NCI-H82 (cell line): ENCODE measurements around the gene CTBP2.

ENCODE experiments used
- DNase-seq: peaks from one replicate; lab custom pipeline; 2025; lab: John Stamatoyannopoulos, UW

The CTBP2 gene

DNA sequence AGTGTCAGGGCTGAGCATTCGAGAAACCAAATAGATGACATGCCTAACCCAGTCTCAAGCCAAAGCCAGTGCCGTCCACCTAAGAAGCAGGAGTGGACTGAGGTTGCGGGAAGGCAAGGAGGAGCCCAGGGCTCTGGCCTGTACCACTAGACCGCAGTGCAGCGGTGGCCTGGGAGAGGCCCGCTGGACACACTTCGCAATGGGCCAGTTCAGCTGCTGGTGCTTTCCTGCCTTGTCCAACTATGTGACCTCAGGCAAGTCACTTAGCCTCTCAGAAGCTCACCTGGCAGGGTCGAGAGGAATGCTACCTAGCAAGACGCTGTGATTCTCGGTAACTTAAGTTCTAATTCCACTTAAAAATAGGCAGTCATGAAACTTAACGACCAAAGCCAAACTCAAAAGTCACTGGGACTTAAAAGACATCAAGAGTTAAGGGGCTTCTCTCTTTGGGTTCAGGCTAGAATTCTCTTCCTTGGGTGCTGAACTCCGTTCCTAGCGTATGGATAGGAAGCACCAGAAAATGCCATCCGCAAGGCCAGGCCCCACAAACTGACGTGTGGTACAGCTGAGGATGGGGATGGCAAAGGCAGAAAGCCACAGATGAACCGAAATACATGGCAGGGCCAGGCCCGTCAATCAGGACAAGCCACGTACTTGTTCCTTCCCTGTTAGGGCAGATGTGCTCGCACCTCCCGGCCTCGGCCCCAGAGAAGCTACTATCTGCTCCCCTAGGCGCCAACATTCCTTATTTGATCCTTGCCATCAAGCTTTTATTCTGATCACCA, 34.2 kb downstream of the CTBP2 start:
- DNase-seq = no peak

DNA sequence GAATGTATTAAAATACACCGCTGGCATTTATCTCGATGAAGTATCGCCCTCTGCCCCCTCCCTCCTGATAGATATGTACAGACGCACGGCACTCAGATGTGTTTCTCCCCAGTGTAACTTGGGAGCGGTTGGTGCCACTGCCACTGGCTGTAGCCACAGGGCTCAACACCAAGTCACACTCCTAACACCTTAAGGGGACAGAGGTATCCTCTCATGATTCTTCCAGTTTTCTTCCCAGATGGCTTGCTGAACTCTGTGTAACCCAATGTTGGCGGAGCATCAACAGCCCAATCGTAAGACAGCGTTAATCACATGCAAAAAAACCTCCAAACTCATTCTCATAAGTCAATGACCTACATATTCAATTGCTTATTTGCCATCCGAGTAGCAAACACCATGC, 35.5 kb downstream of the CTBP2 start:
- DNase-seq = no peak

DNA sequence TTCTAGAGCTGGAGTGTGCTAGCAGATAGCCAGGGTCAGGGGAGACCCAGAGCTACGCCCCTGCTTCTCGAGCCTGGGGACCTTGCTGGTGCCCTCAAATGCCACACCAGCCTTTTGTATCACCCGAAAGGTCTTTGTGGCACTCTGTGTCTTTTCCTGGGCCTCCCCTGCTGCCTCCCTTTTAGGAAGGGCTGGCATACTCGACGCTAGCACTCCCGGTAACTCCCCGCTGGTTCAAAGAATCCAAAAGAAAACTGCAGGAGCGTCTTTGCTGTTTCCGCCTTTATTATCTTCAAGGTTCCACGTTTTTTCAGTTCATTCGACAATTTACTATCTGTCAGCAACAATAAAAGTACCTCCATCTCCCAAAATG, 36.3 kb downstream of the CTBP2 start:
- no peak for DNase-seq

DNA sequence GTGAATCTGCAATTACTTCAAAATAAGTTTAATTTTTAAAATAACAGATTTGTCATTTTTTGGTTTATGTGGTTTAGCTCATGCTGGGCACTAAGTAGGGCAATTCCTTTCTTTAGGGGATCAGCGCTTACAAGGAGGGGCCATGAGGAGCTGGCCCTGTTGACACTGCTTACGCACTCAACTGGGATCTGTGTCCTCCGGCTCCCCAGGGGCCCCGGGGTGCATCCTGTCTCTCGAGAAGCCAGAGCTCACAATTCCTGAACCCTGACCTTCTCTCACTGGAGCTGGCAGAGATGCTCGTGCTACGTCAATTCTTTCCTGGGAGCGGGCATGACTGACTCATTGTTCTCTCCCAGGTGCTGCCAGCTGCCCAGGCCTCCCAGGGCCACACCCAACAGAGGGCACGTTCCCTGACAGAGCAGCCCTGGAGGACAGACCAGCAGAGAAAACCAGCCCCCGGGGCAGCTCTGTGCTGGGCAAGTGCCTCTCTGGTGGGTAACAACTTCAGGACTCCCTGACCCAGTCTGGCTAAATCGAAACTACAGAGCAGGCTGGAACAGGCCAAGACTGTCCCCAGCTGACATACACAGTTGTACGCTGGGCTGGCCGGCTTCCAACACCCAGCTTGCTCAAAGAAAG, 36.8 kb downstream of the CTBP2 start:
- DNase-seq = no peak

DNA sequence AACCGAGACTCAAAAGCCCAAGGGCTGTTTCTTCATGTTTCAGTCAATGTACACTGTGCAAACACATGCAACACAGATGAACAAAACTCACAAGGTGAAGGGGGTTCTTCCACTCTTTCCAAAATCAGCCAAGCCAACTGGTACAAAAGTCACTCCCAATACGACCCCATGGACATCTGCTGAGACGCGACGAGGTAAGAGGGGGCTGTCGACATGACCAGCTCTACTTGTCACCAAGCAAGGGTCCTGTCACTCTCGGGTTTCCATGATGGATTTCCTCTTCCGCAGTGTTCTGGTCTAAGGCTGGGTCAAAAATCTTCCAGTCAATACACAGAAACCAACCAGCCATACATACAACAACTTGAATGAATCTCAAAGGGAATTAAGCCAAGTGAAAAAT, 37.8 kb downstream of the CTBP2 start:
- no peak for DNase-seq

DNA sequence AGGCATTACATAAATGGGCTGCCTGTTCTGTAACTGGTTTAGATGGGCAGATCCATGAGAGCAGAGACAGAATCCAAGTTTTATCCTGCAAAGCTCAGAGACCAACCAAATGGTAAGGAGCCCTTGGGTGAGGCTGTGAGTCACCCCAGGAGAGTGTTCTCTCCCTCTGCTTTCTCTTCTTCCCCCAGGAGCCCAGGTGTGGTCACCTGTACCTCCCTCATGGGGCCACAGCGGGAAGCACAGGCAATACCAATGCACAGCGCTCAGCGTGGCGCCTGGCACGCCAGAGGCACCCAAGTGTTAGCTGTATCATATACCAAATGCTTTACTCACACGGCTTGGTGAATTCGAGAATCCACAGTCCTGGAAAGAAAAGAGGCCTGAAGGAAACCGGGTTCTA, 39.4 kb downstream of the CTBP2 start:
- no peak for DNase-seq

DNA sequence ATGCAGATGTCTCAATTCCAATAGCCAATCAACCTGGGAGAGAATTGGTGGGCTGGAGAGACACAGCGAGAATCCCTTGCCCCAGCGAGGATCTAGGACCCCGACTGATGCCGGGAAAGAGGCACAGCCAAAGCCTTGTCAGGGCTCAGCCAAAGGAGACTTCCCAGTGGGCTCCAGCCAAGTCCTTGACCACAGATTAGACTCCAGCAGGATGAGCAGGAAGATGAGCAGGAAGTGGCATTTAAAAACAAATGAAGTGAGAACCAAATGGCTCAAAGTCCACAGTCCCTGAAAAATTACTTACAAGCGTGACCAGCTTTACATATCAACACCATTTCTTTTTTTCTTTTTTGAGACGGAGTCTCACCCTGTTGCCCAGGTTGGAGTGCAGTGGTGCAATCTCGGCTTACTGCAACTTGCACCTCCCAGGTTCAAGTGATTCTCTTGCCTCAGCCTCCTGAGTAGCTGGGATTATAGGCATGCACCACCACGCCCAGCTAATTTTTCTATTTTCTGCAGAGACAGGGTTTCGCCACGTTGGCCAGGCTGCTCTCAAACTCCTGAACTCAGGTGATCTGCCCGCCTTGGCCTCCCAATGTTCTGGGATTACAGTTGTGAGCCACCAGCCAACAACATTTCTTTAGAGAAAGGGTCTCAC, 40.2 kb downstream of the CTBP2 start:
- no peak for DNase-seq

DNA sequence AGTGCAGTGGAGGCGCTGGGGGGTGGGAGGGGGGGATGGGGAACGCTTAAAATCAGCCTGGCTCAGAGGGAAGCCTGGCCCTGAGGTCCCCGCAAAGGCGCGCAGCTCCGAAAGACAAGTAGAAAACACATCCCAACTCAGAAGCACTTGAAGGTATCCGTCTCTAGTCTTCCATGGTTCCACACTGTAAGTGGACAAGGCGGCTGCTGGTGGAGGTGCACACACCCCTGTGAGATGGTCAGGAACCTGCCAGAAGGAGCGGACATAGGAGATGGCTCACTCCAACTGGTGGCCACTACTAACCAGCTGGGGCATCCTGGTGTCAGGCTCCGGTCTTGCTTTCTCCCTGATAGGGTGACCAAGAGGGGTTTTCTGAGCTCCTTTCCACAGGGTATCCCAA, 41.7 kb downstream of the CTBP2 start:
- no peak for DNase-seq

DNA sequence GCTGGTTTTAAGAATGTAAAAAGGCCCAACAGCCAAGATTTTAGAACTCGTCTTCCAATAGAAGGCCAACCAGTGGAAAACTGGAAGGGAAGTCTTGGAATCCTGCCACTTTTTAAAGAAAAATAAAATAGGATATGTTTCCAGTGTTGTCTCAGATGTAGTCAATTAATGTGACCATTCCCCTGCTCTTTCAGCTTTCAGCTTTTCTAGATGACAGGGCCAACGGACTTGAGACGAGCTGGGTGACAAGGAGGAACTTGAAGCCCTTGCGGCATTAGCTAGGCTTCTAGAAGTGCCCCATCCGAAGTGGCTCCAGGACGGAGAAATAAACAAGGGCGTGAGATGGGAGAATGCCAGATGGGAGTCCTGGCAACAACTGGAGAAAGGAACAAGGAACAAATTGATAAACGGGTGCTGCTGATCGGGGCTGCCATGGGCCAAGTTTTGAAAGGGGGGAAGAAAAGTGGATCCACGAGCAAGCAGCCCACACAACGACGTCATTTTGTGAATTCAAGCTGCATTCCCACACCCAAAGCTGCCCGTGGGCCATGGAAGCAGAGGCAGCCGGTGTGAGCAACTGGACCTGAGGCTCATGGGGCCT, 42.3 kb downstream of the CTBP2 start:
- DNase-seq = no peak

DNA sequence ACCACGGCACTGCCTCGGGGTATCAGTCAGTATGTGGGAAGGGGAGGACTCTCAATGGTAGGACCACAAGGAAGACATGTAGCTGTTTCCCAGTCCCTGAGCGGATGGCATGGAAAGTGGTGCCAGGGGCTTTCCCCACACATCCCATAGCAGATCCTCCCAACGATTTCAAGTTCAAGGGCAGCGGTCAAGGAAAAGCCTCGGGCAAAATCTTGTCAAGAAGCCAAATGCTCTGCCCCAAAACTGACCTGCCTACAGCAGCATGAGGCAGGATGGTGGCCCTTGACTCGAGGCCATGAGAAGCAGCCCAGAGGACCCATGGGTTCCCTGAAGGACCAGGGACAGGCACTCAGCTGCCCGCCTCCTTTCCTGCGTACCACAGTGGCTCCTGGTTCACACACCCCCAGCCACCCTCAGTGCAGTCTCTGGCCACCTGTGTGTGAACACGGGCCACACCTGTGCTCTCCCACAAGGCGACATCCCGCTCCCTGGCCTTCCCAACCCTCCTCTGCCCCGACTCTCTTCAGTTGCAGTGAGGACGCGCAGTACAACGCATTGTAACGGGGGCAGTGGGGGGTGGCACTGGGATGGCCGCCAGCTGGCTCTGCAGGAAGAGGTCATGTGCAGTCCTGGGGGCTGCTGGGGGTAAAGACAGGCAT, 43.6 kb downstream of the CTBP2 start:
- no peak for DNase-seq

DNA sequence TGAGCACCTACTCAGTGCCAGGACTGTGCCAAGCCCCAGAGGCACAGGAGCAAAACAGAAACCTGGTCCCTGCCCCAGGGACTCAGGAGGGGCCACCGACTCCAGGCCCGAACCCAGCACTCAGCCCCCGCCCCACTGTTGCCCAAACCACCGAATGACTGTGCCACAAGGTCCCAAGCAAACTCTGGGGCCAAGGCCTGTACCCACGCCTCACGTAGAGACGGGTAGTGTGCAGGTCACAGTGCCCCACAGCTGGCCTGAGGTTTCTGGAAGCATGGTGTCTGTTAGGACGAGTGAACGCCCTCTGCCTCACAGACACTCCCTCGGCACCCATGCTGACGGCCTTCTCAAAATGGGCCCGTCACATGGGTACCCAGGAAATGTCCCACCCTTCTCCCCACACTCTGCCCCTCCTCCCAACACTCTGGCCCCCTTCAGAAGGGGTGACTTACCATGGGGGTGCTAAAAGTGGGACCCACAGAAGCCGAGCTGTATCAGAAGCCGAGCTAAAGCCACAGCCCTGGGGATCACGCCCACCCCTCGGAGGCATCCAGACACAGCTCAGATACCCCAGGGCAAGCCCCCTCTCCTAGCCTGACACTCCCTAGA, 44.2 kb downstream of the CTBP2 start:
- no peak for DNase-seq

DNA sequence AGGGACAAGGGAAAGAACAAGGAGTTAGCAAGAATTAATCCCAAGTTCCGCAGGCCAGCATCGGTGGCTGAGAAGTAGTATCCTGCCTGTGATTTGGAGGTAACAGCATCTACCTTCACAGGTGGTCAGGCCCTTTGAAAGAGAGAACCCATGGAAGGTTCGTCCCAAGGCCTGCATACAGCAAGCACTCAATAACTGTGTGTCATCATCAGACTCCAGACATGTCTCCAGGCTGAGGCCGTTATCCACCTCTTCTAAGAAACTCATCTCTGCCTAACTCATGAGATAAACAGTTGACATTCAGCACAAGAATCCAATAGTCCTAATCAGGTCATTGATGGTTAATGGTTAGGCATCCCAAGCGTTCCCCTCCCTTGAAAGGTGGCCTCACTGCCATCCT, 45.0 kb downstream of the CTBP2 start:
- no peak for DNase-seq

DNA sequence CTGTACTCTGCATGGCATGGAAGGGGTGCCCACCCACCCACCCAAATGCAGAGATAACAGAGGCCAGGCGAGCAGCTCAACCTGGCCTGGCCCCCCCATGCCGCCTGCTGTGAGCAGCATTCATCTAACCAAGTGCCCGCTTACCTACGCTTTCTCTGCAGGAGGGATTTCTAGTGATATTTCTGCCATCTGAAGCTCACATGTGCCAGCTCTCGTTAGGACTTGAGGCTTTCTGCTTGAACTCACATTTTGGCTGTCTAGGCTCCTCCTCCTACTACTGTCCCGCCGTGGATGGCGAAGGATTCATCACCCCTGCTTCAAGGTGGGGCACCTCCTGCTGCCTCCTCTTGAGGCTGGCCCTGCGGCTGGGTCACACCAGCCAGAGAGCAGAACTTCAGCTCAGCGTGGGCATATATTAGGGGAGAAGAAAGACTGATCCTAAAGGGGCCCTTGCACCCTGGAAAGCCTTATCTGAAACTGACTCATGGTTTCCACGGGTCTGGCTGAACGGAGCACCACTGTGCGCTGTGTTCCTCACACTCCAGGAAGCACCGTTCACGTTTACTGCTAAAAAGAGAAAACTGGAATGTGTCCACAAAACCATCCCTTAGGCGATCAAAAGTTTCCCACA, 45.5 kb downstream of the CTBP2 start:
- DNase-seq = no peak

DNA sequence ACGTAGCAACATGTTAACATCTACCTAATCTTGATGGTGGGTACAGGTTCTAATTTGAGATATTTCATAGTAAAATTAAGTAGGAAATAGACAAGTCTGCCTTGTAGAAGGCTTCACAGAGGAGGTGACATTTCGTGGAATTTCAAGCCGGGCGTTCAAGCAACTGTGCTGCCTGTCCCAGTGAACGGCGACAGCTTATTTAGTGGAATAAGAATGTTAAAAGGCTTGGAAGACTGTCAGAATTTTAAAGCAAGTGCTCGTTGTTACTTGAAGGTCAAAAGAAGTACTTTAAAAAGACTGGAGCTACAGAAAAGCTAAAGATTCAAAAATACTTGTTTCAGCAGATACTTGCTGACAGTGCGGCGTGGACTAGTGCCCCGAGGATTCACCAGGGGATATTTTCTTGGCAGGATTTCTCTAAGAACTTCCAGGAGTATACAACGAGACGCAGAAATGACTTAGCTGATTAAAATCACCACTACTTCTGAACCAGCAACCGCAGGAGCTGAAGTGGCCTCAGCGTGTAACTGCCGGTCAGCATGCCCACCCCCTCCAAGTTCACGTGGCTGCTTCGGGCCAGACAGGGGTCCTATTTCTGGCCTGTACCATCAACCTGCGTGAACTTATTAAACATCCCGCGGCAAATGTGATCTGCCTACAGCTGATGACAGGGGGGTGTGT, 46.5 kb downstream of the CTBP2 start:
- no peak for DNase-seq

DNA sequence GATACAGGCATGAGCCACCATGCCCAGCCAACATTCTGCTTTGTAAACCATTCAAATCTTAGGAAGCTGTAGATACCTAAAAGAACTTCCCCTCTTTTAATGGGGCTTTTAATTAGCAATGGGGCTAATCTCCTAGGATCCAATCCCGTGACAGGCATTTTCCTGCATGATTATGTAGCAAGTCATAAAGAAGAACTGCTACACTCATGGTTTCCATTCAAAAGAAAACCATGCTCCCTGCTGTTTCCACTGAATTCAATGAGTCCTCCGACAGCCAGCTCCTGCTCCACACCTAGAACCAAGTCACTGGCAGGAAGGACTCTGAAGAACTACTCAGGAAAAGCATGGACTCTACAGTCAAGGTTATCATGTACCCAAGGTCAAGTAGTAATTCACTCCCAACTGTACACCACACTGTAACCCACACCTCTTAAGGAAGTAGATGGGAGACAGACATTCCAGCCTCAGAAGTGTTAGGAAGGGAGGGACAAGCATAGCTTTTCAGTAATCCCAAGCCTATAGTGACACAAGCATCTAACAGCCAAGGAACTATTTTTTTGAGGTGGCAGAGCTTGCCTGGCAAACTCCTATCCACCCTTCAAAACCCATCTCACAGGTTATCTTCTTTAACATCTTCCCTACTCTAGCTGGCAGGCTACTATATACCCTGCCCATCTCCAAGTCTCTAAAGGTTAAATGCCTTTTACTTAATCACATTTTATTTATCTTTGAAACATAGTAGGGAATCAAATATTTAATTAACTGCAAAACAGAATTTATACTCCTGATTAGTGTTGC, 47.5 kb downstream of the CTBP2 start:
- DNase-seq = no peak

DNA sequence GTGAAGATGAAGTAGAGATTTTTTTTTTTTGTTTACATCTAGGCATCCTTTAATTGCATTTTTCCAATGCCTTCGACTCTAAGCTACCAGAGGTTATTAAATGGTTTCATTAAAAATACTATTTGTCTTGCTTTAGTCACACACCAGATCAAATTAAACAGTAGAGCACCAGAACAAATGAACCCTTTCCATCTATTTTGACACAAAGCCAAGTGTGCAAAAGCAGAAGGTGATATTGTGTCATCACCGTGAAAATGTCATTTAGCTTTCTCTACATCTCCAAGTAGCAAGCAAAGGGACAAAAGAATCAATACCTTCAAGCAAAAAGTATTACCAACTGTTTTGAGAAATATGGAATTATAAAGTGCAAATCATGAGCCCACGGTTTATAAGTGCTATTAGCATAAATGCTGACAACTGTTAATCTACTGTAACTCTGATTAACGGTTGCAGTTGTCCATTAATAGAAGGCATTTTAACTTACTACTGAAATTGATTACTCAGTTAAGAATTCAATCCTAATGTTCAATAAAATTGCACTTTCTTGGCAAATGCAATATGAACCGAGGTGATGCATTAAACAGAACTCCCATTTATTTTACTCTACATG, 49.1 kb downstream of the CTBP2 start:
- no peak for DNase-seq

DNA sequence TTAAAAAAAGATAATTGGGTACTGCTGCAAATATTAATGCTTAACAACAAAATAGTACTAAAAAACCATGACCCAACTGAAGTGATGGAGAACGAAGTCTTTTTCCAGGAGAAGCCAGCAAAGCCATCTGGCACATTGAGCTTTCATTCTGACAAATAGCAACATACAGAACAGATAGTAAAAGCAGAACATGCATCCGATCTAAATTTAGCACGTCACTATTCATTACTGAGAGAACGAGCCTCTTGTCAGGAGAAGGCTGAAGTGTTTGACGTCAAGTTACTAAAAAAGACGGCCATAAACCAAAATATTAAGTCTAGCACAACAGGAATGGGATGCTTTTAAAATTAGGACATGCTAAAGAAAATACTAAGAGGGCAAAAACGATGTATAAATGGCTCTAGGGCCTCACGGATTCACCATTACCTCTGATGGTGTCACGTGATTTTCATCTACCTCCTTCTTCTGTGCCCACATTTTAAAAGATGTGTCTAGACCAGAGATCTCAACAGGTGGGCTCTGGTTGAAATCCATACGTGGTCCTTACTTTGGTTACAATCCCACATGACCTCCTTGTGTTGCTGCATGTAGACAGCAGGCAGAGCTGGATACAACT, 52.3 kb downstream of the CTBP2 start:
- no peak for DNase-seq

DNA sequence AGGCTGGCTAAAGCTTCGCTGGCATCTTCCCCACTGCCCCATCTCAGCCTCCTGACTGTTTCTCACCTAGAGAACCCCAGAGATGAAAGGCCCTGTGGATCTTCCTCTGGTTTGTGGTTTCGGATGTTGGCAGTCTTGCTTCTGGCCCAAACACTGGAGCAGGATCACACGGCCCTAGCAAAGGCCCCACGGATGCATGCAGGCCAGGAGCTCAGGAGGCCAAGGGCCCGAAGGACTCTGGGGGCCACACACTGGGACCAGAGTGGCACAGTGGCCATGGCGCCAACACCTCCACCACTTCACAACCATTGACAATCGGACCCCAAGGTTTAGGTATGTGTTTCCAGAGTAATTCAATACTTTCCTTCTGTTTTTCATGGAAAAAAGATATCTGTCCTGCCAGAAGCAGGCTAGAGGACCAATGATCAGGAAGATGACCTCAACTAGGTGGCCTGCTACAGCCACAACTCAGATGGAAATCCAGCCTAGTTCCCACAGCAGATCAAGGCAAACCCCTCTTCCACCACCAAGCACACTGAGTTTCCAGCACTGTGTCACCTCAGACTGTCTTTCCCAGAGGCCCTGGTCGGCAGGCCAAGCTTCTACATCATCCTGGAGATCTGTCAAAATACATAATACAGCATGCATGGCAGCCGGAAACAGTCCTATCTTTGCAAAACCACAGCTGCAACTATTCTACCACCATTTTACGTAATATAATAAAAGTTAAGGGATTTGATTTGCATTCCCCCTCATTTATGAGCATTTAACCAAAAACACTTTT, 53.0 kb downstream of the CTBP2 start:
- no peak for DNase-seq
